ENCODE measurements around the gene LRRTM3. TPM values are rescaled to one million over a fixed set of nuclear protein-coding genes. Genes with fewer than 3 reads are reported as not detected.

LRRTM3 gene
- total RNA-seq, 1 experiment from 2014 or later = 0.96 TPM

DNA sequence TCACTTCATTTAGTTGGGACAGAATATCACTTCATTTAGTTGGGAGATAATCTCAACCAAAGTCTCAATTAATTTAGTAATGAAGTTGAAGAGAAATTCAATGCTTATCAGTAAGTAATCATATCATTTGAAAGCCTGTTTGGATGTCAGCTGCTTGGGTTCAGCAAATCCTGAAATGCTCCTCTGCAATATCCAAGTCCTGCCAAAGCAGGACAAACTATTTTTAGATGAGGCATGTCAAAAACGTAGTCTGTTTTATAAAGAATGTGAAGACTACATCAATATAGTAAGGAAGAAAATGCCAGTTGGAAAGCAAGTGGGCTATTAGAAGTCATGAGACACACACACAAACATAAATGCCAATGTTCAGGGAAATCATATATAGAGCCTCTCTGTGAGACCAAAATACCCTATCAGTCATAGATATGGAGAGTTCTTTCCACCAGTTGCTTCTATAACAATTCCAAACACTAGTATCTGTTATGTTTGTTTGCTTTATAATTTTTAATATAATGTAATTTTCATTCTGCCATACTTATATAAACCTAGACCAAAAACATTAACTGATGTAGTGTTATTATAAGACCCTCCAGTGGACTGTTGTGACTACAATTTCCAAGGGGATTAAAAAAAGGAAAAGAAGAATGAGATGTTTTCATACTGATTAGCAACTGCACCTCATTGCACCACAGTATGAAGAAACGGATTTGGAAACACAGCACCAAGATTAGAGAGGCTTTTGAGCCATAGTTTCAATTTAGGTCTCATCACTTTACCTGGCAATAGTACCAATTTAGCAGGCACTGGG lies 160.7 kb downstream of the LRRTM3 start:
- Histone ChIP-seq H3K79me1 (ENCODE audit: insufficient read depth, low read depth, low read length, poor library complexity, severe bottlenecking) (no peaks in the 10 kb centered on the region), H3T11ph (ENCODE audit: low read length) (no peak overlapping the region), H3K79me2 (ENCODE audit: insufficient read depth, low read length) (no peaks in the 10 kb centered on the region), H3K14ac (ENCODE audit: insufficient read depth, low read length) (no peak overlapping the region), H2BK5ac (ENCODE audit: insufficient read length, low read length) (no peak overlapping the region), H2BK15ac (ENCODE audit: low read depth, low read length) (no peak overlapping the region), H3K23ac (ENCODE audit: insufficient read length, low read depth, low read length) (no peak overlapping the region), H3K27me3 (ENCODE audit: insufficient read depth, low read length) (no peaks in the 10 kb centered on the region), H3K4ac (ENCODE audit: low read depth, low read length) (no peak overlapping the region), H3K23me2 (ENCODE audit: insufficient read length, low read depth, low read length, poor library complexity, severe bottlenecking) (no peaks in the 10 kb centered on the region), H3K9me3 (ENCODE audit: control insufficient read depth, low read depth, low read length) (no peaks in the 10 kb centered on the region), H2BK120ac (ENCODE audit: low read depth, low read length, poor library complexity, severe bottlenecking) (no peak overlapping the region), H3K18ac (ENCODE audit: insufficient read length, low read depth, low read length) (no peak overlapping the region), H2AFZ (ENCODE audit: low read length) (no peak overlapping the region), H4K20me1 (ENCODE audit: control insufficient read depth, insufficient read depth, insufficient read length) (no peaks in the 10 kb centered on the region), H3K9ac (ENCODE audit: extremely low read depth, insufficient read length, low read length) (no peak overlapping the region), H3K4me2 (ENCODE audit: insufficient read depth, insufficient read length, low read length) (no peak overlapping the region), H3K27ac (ENCODE audit: insufficient read length, low read depth, low read length) (no peak overlapping the region), H4K91ac (ENCODE audit: insufficient read length, low read depth, low read length) (no peak overlapping the region), H4K8ac (replicated peaks; ENCODE audit: insufficient read length, low read depth, low read length) (no peak overlapping the region), H2AK5ac (ENCODE audit: insufficient read length, low read length) (no peak overlapping the region), H3K56ac (ENCODE audit: insufficient read length, low read depth, low read length) (no peak overlapping the region), H2BK12ac (ENCODE audit: insufficient read length, low read depth, low read length) (no peak overlapping the region), H2BK20ac (ENCODE audit: low read depth, low read length, poor library complexity, severe bottlenecking) (no peak overlapping the region), H3K4me1 (ENCODE audit: insufficient read depth, low read length) (no peaks in the 10 kb centered on the region), H4K5ac (ENCODE audit: insufficient read length, low read depth, low read length) (no peak overlapping the region)
- DNase-seq = no peak
- no peaks in the 10 kb centered on the region for H3K27me3 Mint-ChIP-seq (ENCODE audit: low read depth)
- no peaks in the 10 kb centered on the region for H3K9me3 Mint-ChIP-seq
- no peaks in the 10 kb centered on the region for H3K4me1 Mint-ChIP-seq
- no peak overlapping the region for H3K27ac Mint-ChIP-seq
- TF ChIP-seq, protein P1, sequence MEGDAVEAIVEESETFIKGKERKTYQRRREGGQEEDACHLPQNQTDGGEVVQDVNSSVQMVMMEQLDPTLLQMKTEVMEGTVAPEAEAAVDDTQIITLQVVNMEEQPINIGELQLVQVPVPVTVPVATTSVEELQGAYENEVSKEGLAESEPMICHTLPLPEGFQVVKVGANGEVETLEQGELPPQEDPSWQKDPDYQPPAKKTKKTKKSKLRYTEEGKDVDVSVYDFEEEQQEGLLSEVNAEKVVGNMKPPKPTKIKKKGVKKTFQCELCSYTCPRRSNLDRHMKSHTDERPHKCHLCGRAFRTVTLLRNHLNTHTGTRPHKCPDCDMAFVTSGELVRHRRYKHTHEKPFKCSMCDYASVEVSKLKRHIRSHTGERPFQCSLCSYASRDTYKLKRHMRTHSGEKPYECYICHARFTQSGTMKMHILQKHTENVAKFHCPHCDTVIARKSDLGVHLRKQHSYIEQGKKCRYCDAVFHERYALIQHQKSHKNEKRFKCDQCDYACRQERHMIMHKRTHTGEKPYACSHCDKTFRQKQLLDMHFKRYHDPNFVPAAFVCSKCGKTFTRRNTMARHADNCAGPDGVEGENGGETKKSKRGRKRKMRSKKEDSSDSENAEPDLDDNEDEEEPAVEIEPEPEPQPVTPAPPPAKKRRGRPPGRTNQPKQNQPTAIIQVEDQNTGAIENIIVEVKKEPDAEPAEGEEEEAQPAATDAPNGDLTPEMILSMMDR (conservative IDR thresholded peaks at IDR 0.05) = no peak
- H3K36me3 Mint-ChIP-seq (ENCODE audit: insufficient read depth in 1 of 3, low read depth in 3 of 3) = no peaks in the 10 kb centered on the region
- H3K4me3 Mint-ChIP-seq = no peak overlapping the region
- WGBS (ENCODE audit: extremely low coverage, insufficient read length, low lambda C conversion rate) = no CpG with 5 or more reads among the region's 2 CpGs
